ENCODE data around the gene IQCH. TPM values are rescaled to one million over a fixed set of nuclear protein-coding genes. Genes with fewer than 3 reads are reported as not detected.

The IQCH gene
- total RNA-seq, 1 donor from 2014 or later = 1.5 TPM

GRCh38 chr15:67472957-67473356, 218.4 kb downstream of the IQCH start:
- H3K27me3 ChIP-seq = no peaks in the 10 kb centered on the region
- TF ChIP-seq CTCF (IDR thresholded peaks at IDR 0.05) (no peak), POLR2A (IDR thresholded peaks at IDR 0.05) (no peak), POLR2AphosphoS5 (IDR thresholded peaks at IDR 0.05; ENCODE audit: insufficient read depth in 1 of 2, low read depth in 1 of 2) (no peak)
- peaks cover 5% of the 10 kb centered on the region for H3K4me1 ChIP-seq
- H3K27ac ChIP-seq = no peak overlapping the region
- no peaks in the 10 kb centered on the region for H3K36me3 ChIP-seq
- no peak for DNase-seq (ENCODE audit: extremely low spot score in 2 of 2)
- H3K4me3 ChIP-seq = no peak overlapping the region
- intact Hi-C loops (cut with DNase I) = no loop called here
- no peaks in the 10 kb centered on the region for H3K9me3 ChIP-seq

- Histone ChIP-seq H3K27ac (no peak overlapping the region), H3K27me3 (no peaks in the 10 kb centered on the region), H3K4me1 (no peaks in the 10 kb centered on the region), H3K4me3 (no peak overlapping the region), H3K9me3 (no peaks in the 10 kb centered on the region), H3K36me3 (no peaks in the 10 kb centered on the region)
- no peak for TF ChIP-seq POLR2A (IDR thresholded peaks at IDR 0.05)
- TF ChIP-seq POLR2AphosphoS5 (IDR thresholded peaks at IDR 0.05; ENCODE audit: insufficient read depth in 1 of 2, low read depth in 1 of 2) = no peak
- TF ChIP-seq CTCF (IDR thresholded peaks at IDR 0.05) = no peak
- intact Hi-C loops (cut with DNase I) = no loop called here
- no peak for DNase-seq (ENCODE audit: extremely low spot score in 2 of 2)
These were observed 220.0 kb downstream of the IQCH start for GRCh38 chr15:67474405-67475110.

- Histone ChIP-seq H3K9me3 (no peaks in the 10 kb centered on the region), H3K27me3 (no peaks in the 10 kb centered on the region), H3K4me1 (no peaks in the 10 kb centered on the region), H3K4me3 (no peak overlapping the region), H3K27ac (no peak overlapping the region), H3K36me3 (no peaks in the 10 kb centered on the region)
- intact Hi-C loops (cut with DNase I) = no loop called here
- no peak for DNase-seq (ENCODE audit: extremely low spot score in 2 of 2)
- TF ChIP-seq POLR2A (IDR thresholded peaks at IDR 0.05) = no peak
- TF ChIP-seq CTCF (IDR thresholded peaks at IDR 0.05) = no peak
- no peak for TF ChIP-seq POLR2AphosphoS5 (IDR thresholded peaks at IDR 0.05; ENCODE audit: insufficient read depth in 1 of 2, low read depth in 1 of 2)
These were observed 225.4 kb downstream of the IQCH start for GRCh38 chr15:67479781-67480505.

GRCh38 chr15:67480741-67481140, 226.2 kb downstream of the IQCH start:
- Histone ChIP-seq H3K27ac (no peak overlapping the region), H3K36me3 (no peaks in the 10 kb centered on the region), H3K4me1 (no peaks in the 10 kb centered on the region), H3K27me3 (no peaks in the 10 kb centered on the region), H3K9me3 (no peaks in the 10 kb centered on the region), H3K4me3 (no peak overlapping the region)
- no peak for TF ChIP-seq POLR2AphosphoS5 (IDR thresholded peaks at IDR 0.05; ENCODE audit: insufficient read depth in 1 of 2, low read depth in 1 of 2)
- no peak for TF ChIP-seq POLR2A (IDR thresholded peaks at IDR 0.05)
- TF ChIP-seq CTCF (IDR thresholded peaks at IDR 0.05) = no peak
- intact Hi-C loops (cut with DNase I) = no loop called here
- no peak for DNase-seq (ENCODE audit: extremely low spot score in 2 of 2)

- H3K27me3 ChIP-seq = no peaks in the 10 kb centered on the region
- no peak for DNase-seq (ENCODE audit: extremely low spot score in 2 of 2)
- TF ChIP-seq CTCF (IDR thresholded peaks at IDR 0.05) (no peak), POLR2A (IDR thresholded peaks at IDR 0.05) (no peak), POLR2AphosphoS5 (IDR thresholded peaks at IDR 0.05; ENCODE audit: insufficient read depth in 1 of 2, low read depth in 1 of 2) (no peak)
- H3K36me3 ChIP-seq = no peaks in the 10 kb centered on the region
- no peaks in the 10 kb centered on the region for H3K9me3 ChIP-seq
- no peaks in the 10 kb centered on the region for H3K4me1 ChIP-seq
- intact Hi-C loops (cut with DNase I) = no loop called here
- no peak overlapping the region for H3K4me3 ChIP-seq
- no peak overlapping the region for H3K27ac ChIP-seq
These were observed 227.1 kb downstream of the IQCH start for GRCh38 chr15:67481680-67482079.

Data from vagina (tissue), 2 donors.